A549 (cell line): ENCODE data around the gene KDM6A.

Source experiments
- EP300 ChIP-seq, 2 experiments: fragments of >200 bp; sonication (Bioruptor Twin); formaldehyde crosslinking; IDR thresholded peaks; 2 replicates in 1 of 2; 3 replicates in 1 of 2; pipeline ENCODE4 v1.6.1; 2016 to 2017
- HDAC2 ChIP-seq: fragments of 200-600 bp; sonication (generic); IDR thresholded peaks from 2 replicates; pipeline ENCODE4 v1.6.1; 2016
- HOXA7 ChIP-seq: fragments of 250-450 bp; sonication (Bioruptor Pico); IDR thresholded peaks from 2 replicates; pipeline ENCODE4 v1.5.0; 2020; ENCODE audit warnings: mild to moderate bottlenecking, moderate library complexity
- MAFK ChIP-seq: fragments of 450-650 bp; IDR thresholded peaks from 2 replicates; pipeline ENCODE4 v1.6.1; 2014; ENCODE audit not compliant: partially characterized antibody
- MAZ ChIP-seq: fragments of 150-350 bp; IDR thresholded peaks from 2 replicates; pipeline ENCODE4 v1.6.1; 2014; ENCODE audit warnings: antibody characterized with exemption, low read depth, low read length, borderline replicate concordance
- NFE2L2 ChIP-seq: fragments of 150-350 bp; conservative IDR thresholded peaks from 2 replicates; pipeline ENCODE4 v1.6.1; 2014; ENCODE audit warnings: low read length
- POLR2A ChIP-seq: IDR thresholded peaks from 2 replicates; pipeline ENCODE4 v1.6.1; 2012; ENCODE audit warnings: mild to moderate bottlenecking, low read length
- POLR2AphosphoS2 ChIP-seq: conservative IDR thresholded peaks from 2 replicates; pipeline ENCODE4 v1.6.1; 2012; ENCODE audit warnings: low read length, improper control_type of control experiment, inconsistent platforms
- SREBF2 ChIP-seq: fragments of 450-650 bp; IDR thresholded peaks from 2 replicates; pipeline ENCODE4 v1.6.1; 2014; ENCODE audit warnings: mild to moderate bottlenecking, moderate library complexity
- TF ChIP-seq, protein P1 (sequence below): fragments of >200 bp; sonication (Bioruptor Twin); formaldehyde crosslinking; IDR thresholded peaks from 3 replicates; pipeline ENCODE4 v1.6.1; 2016
- TF ChIP-seq, protein P2 (sequence below): fragments of >200 bp; sonication (Bioruptor Twin); formaldehyde crosslinking; IDR thresholded peaks from 3 replicates; pipeline ENCODE4 v1.5.1; 2016
- TF ChIP-seq, protein P3 (sequence below): fragments of 200-600 bp; sonication (generic); IDR thresholded peaks from 2 replicates; pipeline ENCODE4 v1.6.1; 2016; ENCODE audit warnings: antibody characterized with exemption, mild to moderate bottlenecking, moderate library complexity
- TF ChIP-seq, protein P4 (sequence below): fragments of 250-450 bp; sonication (Bioruptor Pico); IDR thresholded peaks from 2 replicates; pipeline ENCODE4 v1.5.0; 2020; ENCODE audit warnings: low read depth, mild to moderate bottlenecking, moderate library complexity
- TF ChIP-seq, protein P5 (sequence below): fragments of 250-450 bp; sonication (Bioruptor Pico); IDR thresholded peaks from 2 replicates; pipeline ENCODE4 v1.5.0; 2021; ENCODE audit warnings: mild to moderate bottlenecking, moderate library complexity, borderline replicate concordance

DNA sequence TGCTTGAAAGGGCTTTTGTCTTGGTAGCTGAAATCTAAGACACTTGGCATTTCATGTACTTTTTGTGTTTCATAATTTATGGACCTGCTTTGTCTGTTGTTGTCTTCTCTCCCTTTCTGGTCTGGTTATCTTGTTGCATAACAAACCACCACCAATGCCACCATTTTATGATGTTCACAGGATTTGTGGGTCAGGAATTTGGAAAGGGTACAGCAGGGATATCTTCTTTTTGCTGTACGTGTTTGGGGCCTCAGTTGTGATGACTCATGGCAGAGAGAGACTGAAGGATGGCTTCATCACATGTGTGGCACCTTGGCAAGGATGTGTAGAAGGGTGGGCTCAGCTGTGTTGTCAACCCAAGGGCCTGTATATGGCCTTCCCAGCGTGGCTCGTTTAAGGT, 35.2 kb downstream of the KDM6A start:
- TF ChIP-seq, protein P1, sequence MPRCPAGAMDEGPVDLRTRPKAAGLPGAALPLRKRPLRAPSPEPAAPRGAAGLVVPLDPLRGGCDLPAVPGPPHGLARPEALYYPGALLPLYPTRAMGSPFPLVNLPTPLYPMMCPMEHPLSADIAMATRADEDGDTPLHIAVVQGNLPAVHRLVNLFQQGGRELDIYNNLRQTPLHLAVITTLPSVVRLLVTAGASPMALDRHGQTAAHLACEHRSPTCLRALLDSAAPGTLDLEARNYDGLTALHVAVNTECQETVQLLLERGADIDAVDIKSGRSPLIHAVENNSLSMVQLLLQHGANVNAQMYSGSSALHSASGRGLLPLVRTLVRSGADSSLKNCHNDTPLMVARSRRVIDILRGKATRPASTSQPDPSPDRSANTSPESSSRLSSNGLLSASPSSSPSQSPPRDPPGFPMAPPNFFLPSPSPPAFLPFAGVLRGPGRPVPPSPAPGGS: no peak
- TF ChIP-seq, protein P2, sequence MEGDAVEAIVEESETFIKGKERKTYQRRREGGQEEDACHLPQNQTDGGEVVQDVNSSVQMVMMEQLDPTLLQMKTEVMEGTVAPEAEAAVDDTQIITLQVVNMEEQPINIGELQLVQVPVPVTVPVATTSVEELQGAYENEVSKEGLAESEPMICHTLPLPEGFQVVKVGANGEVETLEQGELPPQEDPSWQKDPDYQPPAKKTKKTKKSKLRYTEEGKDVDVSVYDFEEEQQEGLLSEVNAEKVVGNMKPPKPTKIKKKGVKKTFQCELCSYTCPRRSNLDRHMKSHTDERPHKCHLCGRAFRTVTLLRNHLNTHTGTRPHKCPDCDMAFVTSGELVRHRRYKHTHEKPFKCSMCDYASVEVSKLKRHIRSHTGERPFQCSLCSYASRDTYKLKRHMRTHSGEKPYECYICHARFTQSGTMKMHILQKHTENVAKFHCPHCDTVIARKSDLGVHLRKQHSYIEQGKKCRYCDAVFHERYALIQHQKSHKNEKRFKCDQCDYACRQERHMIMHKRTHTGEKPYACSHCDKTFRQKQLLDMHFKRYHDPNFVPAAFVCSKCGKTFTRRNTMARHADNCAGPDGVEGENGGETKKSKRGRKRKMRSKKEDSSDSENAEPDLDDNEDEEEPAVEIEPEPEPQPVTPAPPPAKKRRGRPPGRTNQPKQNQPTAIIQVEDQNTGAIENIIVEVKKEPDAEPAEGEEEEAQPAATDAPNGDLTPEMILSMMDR: no peak
- TF ChIP-seq POLR2AphosphoS2 (no peak), NFE2L2 (no peak), HDAC2 (no peak), HOXA7 (no peak), SREBF2 (no peak), EP300 (IDR thresholded peaks at IDR 0.05) (no peak), MAZ (no peak), POLR2A (no peak), MAFK (no peak)
- TF ChIP-seq, protein P3, sequence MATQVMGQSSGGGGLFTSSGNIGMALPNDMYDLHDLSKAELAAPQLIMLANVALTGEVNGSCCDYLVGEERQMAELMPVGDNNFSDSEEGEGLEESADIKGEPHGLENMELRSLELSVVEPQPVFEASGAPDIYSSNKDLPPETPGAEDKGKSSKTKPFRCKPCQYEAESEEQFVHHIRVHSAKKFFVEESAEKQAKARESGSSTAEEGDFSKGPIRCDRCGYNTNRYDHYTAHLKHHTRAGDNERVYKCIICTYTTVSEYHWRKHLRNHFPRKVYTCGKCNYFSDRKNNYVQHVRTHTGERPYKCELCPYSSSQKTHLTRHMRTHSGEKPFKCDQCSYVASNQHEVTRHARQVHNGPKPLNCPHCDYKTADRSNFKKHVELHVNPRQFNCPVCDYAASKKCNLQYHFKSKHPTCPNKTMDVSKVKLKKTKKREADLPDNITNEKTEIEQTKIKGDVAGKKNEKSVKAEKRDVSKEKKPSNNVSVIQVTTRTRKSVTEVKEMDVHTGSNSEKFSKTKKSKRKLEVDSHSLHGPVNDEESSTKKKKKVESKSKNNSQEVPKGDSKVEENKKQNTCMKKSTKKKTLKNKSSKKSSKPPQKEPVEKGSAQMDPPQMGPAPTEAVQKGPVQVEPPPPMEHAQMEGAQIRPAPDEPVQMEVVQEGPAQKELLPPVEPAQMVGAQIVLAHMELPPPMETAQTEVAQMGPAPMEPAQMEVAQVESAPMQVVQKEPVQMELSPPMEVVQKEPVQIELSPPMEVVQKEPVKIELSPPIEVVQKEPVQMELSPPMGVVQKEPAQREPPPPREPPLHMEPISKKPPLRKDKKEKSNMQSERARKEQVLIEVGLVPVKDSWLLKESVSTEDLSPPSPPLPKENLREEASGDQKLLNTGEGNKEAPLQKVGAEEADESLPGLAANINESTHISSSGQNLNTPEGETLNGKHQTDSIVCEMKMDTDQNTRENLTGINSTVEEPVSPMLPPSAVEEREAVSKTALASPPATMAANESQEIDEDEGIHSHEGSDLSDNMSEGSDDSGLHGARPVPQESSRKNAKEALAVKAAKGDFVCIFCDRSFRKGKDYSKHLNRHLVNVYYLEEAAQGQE: no peak
- TF ChIP-seq, protein P4, sequence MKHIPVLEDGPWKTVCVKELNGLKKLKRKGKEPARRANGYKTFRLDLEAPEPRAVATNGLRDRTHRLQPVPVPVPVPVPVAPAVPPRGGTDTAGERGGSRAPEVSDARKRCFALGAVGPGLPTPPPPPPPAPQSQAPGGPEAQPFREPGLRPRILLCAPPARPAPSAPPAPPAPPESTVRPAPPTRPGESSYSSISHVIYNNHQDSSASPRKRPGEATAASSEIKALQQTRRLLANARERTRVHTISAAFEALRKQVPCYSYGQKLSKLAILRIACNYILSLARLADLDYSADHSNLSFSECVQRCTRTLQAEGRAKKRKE (CRISPR knock-in tag): no peak
- TF ChIP-seq, protein P5, sequence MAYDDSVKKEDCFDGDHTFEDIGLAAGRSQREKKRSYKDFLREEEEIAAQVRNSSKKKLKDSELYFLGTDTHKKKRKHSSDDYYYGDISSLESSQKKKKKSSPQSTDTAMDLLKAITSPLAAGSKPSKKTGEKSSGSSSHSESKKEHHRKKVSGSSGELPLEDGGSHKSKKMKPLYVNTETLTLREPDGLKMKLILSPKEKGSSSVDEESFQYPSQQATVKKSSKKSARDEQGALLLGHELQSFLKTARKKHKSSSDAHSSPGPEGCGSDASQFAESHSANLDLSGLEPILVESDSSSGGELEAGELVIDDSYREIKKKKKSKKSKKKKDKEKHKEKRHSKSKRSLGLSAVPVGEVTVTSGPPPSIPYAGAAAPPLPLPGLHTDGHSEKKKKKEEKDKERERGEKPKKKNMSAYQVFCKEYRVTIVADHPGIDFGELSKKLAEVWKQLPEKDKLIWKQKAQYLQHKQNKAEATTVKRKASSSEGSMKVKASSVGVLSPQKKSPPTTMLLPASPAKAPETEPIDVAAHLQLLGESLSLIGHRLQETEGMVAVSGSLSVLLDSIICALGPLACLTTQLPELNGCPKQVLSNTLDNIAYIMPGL (CRISPR knock-in tag): no peak
